Dedifferentiated amniotic fluid mesenchymal stem cell (primary cell): ENCODE results near the gene PINLYP.
"Not testable (repeated sequence)": the region's sequence is repeated elsewhere in the genome, so short reads cannot be mapped to it uniquely, and the experiment has no call there.

Experiments used
- DNase-seq: peaks from one replicate; pipeline ENCODE4 v3.0.0-alpha.2; 2016; ENCODE audit errors: extremely low spot score

Gene PINLYP

GRCh38 chr19:43582495-43582894 is 6.9 kb downstream of the PINLYP start:
- no peak for DNase-seq

GRCh38 chr19:43584484-43584883 is 8.9 kb downstream of the PINLYP start:
- no peak for DNase-seq

- no peak for DNase-seq
Measured at GRCh38 chr19:43586346-43586745, 10.7 kb downstream of the PINLYP start.

- not testable (repeated sequence) for DNase-seq
Measured at GRCh38 chr19:43587029-43587428, 11.4 kb downstream of the PINLYP start.

- DNase-seq = no peak
Measured at GRCh38 chr19:43589277-43589676, 13.7 kb downstream of the PINLYP start.

GRCh38 chr19:43589678-43590077 is 14.1 kb downstream of the PINLYP start:
- DNase-seq = no peak

- DNase-seq = no peak
Measured at GRCh38 chr19:43591904-43592772, 16.5 kb downstream of the PINLYP start.

- DNase-seq = no peak
Measured at GRCh38 chr19:43592800-43593350, 17.3 kb downstream of the PINLYP start.

- no peak for DNase-seq
Measured at GRCh38 chr19:43594081-43594697, 18.6 kb downstream of the PINLYP start.

- peak; percentile 38 for DNase-seq
Measured at GRCh38 chr19:43594710-43595604, 19.4 kb downstream of the PINLYP start.

- no peak for DNase-seq
Measured at GRCh38 chr19:43595605-43595998, 20.0 kb downstream of the PINLYP start.

GRCh38 chr19:43595999-43596841 is 20.6 kb downstream of the PINLYP start, which contains the start of the genes IRGQ and ZNF576:
Gene IRGQ, minus strand, starts transcription at chr19:43596134. Its CDS starts 796 bp downstream, at chr19:43595338.
Gene ZNF576, plus strand, starts transcription at chr19:43596595. Its CDS starts 514 bp downstream, at chr19:43597109.
- peak; percentile 99 for DNase-seq

GRCh38 chr19:43596842-43597461 is 21.4 kb downstream of the PINLYP start:
- no peak for DNase-seq

- DNase-seq = no peak
Measured at GRCh38 chr19:43597876-43598275, 22.3 kb downstream of the PINLYP start.

GRCh38 chr19:43598445-43599240 is 23.0 kb downstream of the PINLYP start:
- no peak for DNase-seq

- no peak for DNase-seq
Measured at GRCh38 chr19:43599635-43600295, 24.2 kb downstream of the PINLYP start.

- not testable (repeated sequence) for DNase-seq
Measured at GRCh38 chr19:43600326-43600725, 24.7 kb downstream of the PINLYP start.

- DNase-seq = no peak
Measured at GRCh38 chr19:43605875-43606568, 30.4 kb downstream of the PINLYP start.
